A673 (cell line): ENCODE measurements around the gene EPHA6.

Experiments used
- EZH2 ChIP-seq: fragments of 200-600 bp; sonication (generic); IDR thresholded peaks from 2 replicates; pipeline ENCODE4 v1.6.1; 2017; ENCODE audit warnings: borderline replicate concordance, low read depth, mild to moderate bottlenecking, mixed read lengths, antibody characterized with exemption, low read length; ENCODE audit not compliant: poor library complexity, severe bottlenecking
- TF ChIP-seq, protein P1 (sequence below): fragments of 300-800, 200-600 bp; sonication (generic); conservative IDR thresholded peaks from 2 replicates; pipeline ENCODE4 v1.5.1; 2017; ENCODE audit warnings: low read depth, mild to moderate bottlenecking, antibody characterized with exemption, low read length, moderate library complexity, mixed read lengths

DNA sequence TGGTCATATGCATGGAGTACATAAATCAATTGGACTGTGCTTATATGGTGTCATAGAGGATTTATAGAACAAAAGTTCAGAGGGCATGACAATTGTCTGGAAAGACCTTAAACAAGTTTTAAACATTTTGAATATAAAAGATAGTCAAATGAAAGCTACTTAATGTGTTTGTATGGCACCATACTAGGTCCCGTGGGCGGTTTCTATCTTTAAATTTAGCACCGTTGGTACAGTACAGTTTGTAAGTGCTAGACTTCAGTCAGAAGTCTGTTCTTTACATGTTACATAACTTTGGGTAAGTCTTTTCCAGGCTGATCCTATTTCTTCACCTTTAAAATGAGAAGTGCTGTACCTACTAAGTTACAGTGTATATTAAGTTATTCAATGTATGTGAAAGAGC lies 576.8 kb downstream of the EPHA6 start:
- TF ChIP-seq, protein P1, sequence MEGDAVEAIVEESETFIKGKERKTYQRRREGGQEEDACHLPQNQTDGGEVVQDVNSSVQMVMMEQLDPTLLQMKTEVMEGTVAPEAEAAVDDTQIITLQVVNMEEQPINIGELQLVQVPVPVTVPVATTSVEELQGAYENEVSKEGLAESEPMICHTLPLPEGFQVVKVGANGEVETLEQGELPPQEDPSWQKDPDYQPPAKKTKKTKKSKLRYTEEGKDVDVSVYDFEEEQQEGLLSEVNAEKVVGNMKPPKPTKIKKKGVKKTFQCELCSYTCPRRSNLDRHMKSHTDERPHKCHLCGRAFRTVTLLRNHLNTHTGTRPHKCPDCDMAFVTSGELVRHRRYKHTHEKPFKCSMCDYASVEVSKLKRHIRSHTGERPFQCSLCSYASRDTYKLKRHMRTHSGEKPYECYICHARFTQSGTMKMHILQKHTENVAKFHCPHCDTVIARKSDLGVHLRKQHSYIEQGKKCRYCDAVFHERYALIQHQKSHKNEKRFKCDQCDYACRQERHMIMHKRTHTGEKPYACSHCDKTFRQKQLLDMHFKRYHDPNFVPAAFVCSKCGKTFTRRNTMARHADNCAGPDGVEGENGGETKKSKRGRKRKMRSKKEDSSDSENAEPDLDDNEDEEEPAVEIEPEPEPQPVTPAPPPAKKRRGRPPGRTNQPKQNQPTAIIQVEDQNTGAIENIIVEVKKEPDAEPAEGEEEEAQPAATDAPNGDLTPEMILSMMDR, result no peak
- no peak for TF ChIP-seq EZH2
